VCaP (cell line): Measurements from ENCODE around the gene NCDN.
"Not testable (repeated sequence)": the region's sequence is repeated elsewhere in the genome, so short reads cannot be mapped to it uniquely, and the experiment has no call there.

ENCODE experiments used
- H3K27ac ChIP-seq: fragments of 450-650 bp; 2 replicates; pipeline ENCODE4 v1.5.1; 2017
- TF ChIP-seq, protein P1 (sequence below): fragments of 450-650 bp; conservative IDR thresholded peaks from 2 replicates; pipeline ENCODE4 v1.5.1; 2017; ENCODE audit warnings: mild to moderate bottlenecking, moderate library complexity

Gene NCDN

DNA sequence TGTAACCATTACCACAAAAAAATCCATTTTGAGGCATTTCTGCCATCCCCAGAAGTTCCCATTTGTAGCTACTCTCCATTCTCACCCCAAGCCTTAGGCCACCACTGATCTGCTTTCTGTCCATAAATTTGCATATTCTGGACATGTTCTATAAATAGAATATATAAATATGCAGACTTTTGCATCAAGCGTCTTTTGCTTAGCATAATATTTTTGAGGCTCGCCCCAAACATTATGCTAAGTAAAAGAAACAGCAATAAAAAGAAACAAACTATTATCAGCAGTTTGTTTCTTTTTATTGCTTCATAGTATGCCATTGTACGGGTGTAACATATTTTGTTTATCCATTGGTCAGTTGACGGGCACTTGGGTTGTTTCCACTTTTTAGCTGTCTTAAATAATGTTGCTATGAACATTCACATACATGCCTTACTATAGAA lies 23.4 kb downstream of the NCDN start:
- H3K27ac ChIP-seq = no peak overlapping the region

DNA sequence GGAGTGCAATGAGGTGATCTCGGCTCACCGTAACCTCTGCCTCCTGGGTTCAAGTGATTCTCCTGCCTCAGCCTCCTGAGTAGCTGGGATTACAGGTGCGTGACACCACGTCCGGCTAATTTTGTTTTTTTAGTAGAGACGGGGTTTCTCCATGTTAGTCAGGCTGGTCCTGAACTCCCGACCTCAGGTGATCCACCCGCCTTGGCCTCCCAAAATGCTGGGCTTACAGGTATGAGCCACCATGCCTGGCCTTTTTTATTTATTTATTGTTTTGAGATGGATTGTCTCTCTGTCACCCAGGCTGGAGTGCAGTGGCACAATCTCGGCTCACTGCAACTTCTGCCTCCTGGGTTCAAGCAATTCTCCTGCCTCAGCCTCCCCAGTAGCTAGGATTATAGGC lies 24.0 kb downstream of the NCDN start:
- not testable (repeated sequence) for H3K27ac ChIP-seq

More for the DNA sequence above, 23.4 kb downstream of the NCDN start:
- TF ChIP-seq, protein P1, sequence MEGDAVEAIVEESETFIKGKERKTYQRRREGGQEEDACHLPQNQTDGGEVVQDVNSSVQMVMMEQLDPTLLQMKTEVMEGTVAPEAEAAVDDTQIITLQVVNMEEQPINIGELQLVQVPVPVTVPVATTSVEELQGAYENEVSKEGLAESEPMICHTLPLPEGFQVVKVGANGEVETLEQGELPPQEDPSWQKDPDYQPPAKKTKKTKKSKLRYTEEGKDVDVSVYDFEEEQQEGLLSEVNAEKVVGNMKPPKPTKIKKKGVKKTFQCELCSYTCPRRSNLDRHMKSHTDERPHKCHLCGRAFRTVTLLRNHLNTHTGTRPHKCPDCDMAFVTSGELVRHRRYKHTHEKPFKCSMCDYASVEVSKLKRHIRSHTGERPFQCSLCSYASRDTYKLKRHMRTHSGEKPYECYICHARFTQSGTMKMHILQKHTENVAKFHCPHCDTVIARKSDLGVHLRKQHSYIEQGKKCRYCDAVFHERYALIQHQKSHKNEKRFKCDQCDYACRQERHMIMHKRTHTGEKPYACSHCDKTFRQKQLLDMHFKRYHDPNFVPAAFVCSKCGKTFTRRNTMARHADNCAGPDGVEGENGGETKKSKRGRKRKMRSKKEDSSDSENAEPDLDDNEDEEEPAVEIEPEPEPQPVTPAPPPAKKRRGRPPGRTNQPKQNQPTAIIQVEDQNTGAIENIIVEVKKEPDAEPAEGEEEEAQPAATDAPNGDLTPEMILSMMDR = no peak

DNA sequence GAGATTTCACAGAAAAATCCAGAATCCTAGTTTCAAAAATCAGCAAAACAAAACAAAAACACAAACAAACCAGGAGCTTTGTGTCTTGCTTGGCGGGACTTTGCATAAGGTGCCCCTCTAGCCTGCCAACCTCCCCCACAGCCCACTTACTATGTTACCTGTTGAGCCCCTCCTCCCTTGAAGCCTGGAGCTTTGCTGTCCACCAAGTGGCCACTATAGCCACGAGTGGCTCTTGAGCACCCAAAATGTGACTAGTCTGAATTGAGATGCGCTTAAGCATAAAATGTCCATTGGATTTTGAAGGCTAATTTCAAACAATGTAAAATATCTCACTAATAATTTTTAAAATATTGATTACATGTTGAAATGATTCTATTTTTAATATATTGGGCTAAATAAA lies 27.7 kb downstream of the NCDN start:
- TF ChIP-seq, protein P1 = no peak
- H3K27ac ChIP-seq = no peak overlapping the region

DNA sequence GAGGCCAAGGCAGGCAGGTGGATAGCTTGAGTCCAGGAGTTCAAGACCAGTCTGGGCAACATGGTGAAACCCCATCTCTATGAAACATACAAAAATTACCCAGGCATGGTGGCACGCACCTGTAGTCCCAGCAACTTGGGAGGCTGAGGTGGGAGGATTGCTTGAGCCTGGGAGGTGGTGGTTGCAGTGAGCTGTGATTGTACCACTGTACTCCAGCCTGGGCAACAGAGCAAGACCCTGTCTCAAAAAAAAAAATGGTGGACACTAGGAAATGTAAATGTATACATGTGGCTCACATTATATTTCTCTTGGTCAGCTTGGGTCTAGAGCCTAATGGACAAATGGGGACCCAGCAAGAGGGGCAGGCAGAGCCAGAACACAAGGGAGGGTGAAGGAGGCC lies 28.2 kb downstream of the NCDN start:
- H3K27ac ChIP-seq = not testable (repeated sequence)

DNA sequence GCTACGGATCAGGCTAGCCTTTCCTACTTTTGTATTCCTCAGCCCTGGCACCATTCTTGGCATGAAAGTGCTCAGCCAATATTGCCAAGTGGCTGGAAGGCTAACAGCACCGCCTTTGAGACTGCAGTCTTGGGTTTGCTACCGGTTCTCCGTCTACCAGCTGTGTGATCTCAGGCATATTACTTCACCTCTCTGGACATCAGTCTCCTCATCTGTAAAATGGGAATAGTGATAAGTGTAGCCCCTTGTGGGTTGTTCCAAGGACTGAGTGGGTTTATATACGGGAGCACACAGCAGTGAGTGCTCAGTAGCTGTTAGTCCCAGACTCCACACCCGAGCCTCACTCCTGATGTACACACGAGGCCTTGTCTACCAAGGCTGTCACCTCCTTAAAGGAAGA lies 29.2 kb downstream of the NCDN start:
- TF ChIP-seq, protein P1 = no peak

DNA sequence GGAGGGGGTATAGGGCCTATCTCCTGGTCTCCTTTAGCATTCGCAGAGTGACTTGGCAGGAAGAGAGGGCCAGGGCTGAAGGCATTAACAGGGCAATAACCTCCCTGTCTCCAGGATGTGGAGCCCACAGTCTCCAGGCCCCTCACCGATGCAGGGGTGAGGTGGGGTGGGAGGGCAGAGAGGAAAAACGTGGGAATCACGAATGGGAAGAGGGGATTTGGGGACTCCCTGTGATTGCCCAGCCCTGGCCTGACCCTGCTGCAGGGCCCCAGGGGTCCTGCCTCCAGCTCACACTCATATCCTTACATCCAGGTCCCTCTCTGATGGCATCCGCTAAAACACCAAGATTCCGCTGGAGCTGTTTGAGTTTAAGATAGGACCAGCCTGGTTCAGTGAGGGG lies 30.1 kb downstream of the NCDN start:
- TF ChIP-seq, protein P1 = no peak
- H3K27ac ChIP-seq = no peak overlapping the region

More for the DNA sequence above, 29.2 kb downstream of the NCDN start:
- H3K27ac ChIP-seq = no peak overlapping the region

DNA sequence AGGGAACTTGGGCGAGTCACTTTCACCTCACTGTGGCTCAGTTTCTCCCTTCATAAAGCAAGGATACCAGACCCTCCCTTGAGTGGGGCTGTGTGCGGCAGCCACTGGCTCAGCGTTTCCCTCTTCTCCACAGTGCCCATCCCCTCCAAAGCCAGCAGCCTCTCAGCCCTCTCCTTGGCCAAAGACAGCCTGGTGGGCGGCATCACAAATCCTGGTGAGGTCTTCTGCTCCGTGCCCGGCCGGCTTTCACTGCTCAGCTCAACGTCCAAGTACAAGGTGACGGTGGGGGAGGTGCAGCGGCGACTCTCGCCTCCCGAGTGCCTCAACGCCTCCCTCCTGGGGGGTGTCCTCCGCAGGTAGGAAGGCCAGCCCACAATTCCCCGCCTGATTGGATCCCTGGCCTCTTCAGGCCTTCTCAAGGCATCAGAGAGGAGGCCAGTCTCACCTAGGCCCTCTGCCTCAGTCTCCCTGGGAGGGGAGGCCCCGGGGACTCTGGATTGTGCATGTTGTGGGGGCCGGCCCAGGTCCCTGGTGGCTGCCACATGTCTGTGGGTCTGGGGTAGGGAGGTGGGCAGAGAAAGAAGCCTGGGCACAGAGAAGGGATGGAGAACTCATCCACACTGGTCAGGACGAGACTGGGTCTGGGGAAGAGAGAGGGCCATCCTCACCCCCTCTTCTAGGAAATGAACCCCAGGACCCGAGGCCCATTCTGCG lies 30.8 kb downstream of the NCDN start:
- no peak overlapping the region for H3K27ac ChIP-seq
- TF ChIP-seq, protein P1 = no peak

DNA sequence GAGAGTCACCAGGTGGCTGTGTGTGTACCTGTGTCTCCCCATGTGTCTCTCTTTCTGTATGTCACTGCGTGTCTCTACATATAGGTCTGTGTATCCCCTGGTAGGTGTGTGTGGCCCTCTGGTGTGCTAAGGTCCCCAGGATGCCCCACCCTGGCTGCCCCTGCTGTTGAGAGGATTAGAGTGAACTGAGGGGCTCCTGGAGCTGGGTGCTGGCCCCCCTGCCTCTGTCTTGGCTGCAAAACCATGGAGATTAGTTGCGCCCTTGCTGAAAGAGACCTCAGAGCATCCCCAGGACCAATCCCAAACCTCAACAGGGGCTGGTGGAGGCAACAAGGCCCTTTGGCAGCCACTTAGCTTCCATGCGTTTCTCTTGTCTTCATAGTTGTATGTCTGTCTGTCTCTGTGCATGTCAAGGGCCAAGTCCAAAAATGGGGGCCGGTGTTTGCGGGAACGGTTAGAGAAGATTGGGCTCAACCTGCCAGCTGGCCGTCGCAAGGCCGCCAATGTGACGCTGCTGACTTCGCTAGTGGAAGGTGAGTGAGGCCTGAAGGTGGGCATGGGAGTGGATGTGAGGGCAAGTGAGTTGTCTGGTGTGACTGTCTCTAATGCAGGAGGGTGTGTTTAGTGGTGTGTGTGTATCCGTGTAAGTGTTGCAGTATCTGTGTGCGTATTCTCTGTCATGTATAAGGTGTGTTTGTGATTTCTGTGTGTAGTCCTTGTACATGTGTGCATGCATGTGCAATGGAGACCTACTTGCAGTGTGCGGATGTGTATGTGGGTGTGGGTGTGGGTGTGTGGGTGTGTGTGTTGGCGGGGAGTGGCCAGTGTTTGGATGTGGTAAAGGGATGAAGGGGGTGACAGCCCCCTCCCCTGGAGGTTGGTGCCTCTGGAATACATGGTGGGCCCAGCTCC lies 32.2 kb downstream of the NCDN start:
- TF ChIP-seq, protein P1 = no peak
- no peak overlapping the region for H3K27ac ChIP-seq
